SK-N-SH (cell line): ENCODE results near the gene NEURL1. TPM values are rescaled to one million over a fixed set of nuclear protein-coding genes. Genes with fewer than 3 reads are reported as not detected.

Experiments used
- CTCF ChIA-PET: fragments of 300-600, 350-600 bp; formaldehyde crosslinking; extraction: SDS; loops from one replicate; lab custom pipeline; 2021; lab: Yijun Ruan, JAX
- POLR2A ChIA-PET: fragments of 350-600 bp; sonication (Branson Sonifier 250); formaldehyde crosslinking; extraction: SDS; loops from one replicate; lab custom pipeline; 2020; ENCODE audit warnings: antibody characterized with exemption, inconsistent platforms; lab: Yijun Ruan, JAX
- DNase-seq: peaks from one replicate; pipeline ENCODE4 v3.0.0; 2012
- H2AFZ ChIP-seq: fragments of 200-600 bp; sonication (generic); 2 replicates; pipeline ENCODE4 v1.8.1; 2016; ENCODE audit warnings: antibody characterized with exemption, mild to moderate bottlenecking, low read depth
- H3F3A ChIP-seq: fragments of 200-600 bp; sonication (generic); replicated peaks from 2 replicates; pipeline ENCODE3; 2016; ENCODE audit warnings: antibody characterized with exemption, mild to moderate bottlenecking; ENCODE audit not compliant: insufficient read depth
- H3K27ac ChIP-seq, 2 experiments: fragments of 200-500 bp in 1 of 2; fragments of 200-600 bp in 1 of 2; sonication (Bioruptor generic) in 1 of 2; sonication (generic), shearing (Covaris generic) in 1 of 2; 2 replicates each; pipeline versions ENCODE4 v1.5.1 to v1.6.1; 2014 to 2016; ENCODE audit warnings: low read depth in 2 of 2, inconsistent platforms in 1 of 2, low read length in 1 of 2, mild to moderate bottlenecking in 1 of 2, mixed read lengths in 1 of 2
- H3K27me3 ChIP-seq: fragments of 200-600 bp; sonication (generic), shearing (Covaris generic); 2 replicates; pipeline ENCODE4 v1.6.1; 2016; ENCODE audit warnings: mixed run types; ENCODE audit not compliant: insufficient read depth
- H3K36me3 ChIP-seq, 2 experiments: fragments of 200-500 bp in 1 of 2; fragments of 200-600 bp in 1 of 2; sonication (Bioruptor generic) in 1 of 2; sonication (generic) in 1 of 2; replicated peaks in 1 of 2; 2 replicates each; pipeline versions ENCODE3 to v1.5.1; 2014 to 2016; ENCODE audit warnings: low read length in 1 of 2, mild to moderate bottlenecking in 1 of 2; ENCODE audit not compliant: insufficient read depth in 2 of 2, control insufficient read depth in 1 of 2
- H3K4me1 ChIP-seq, 2 experiments: fragments of 200-500 bp in 1 of 2; fragments of 200-600 bp in 1 of 2; sonication (Bioruptor generic) in 1 of 2; sonication (generic), shearing (Covaris generic) in 1 of 2; 2 replicates each; pipeline versions ENCODE4 v1.5.1 to v1.6.1; 2014 to 2016; ENCODE audit warnings: low read depth in 1 of 2, low read length in 1 of 2, mixed run types in 1 of 2; ENCODE audit not compliant: insufficient read depth in 2 of 2, control insufficient read depth in 1 of 2
- H3K4me2 ChIP-seq: fragments of 200-600 bp; sonication (generic), shearing (Covaris generic); 2 replicates; pipeline ENCODE4 v1.6.1; 2017; ENCODE audit warnings: mixed run types
- H3K4me3 ChIP-seq, 2 experiments: fragments of 200-500 bp in 1 of 2; fragments of 200-600 bp in 1 of 2; sonication (Bioruptor generic) in 1 of 2; sonication (generic), shearing (Covaris generic) in 1 of 2; 2 replicates each; pipeline versions ENCODE4 v1.5.1 to v1.8.1; 2014 to 2016; ENCODE audit warnings: low read depth in 2 of 2, inconsistent platforms in 1 of 2, low read length in 1 of 2, mild to moderate bottlenecking in 1 of 2, mixed read lengths in 1 of 2, moderate library complexity in 1 of 2
- H3K79me2 ChIP-seq: fragments of 200-600 bp; sonication (generic); 2 replicates; pipeline ENCODE4 v1.8.1; 2017; ENCODE audit warnings: mild to moderate bottlenecking; ENCODE audit not compliant: insufficient read depth
- H3K9ac ChIP-seq: fragments of 200-600 bp; sonication (generic); 2 replicates; pipeline ENCODE4 v1.6.1; 2017; ENCODE audit warnings: mixed run types
- H3K9me2 ChIP-seq: fragments of 200-600 bp; sonication (generic); 2 replicates; pipeline ENCODE4 v1.6.1; 2017; ENCODE audit warnings: mixed run types
- H3K9me3 ChIP-seq: fragments of 200-600 bp; sonication (generic); 2 replicates; pipeline ENCODE4 v1.6.1; 2017; ENCODE audit warnings: mixed run types, mild to moderate bottlenecking, moderate library complexity
- H4K20me1 ChIP-seq: fragments of 200-600 bp; sonication (generic); 2 replicates; pipeline ENCODE4 v1.6.1; 2017; ENCODE audit warnings: mild to moderate bottlenecking, mixed run types; ENCODE audit not compliant: insufficient read depth
- POLR2AphosphoS5 ChIP-seq: IDR thresholded peaks from 2 replicates; pipeline ENCODE4 v1.6.1; 2012; ENCODE audit warnings: low read depth, low read length
- RXRA ChIP-seq: IDR thresholded peaks from 2 replicates; pipeline ENCODE4 v1.4.0; 2012; ENCODE audit warnings: low read depth, mild to moderate bottlenecking, borderline replicate concordance
- TAF1 ChIP-seq: IDR thresholded peaks from 2 replicates; pipeline ENCODE4 v1.6.1; 2012; ENCODE audit warnings: low read depth, mild to moderate bottlenecking, low read length, moderate library complexity, borderline replicate concordance
- TEAD4 ChIP-seq: IDR thresholded peaks from 2 replicates; pipeline ENCODE4 v1.4.0; 2012; ENCODE audit warnings: mild to moderate bottlenecking, borderline replicate concordance; ENCODE audit not compliant: insufficient read depth
- WGBS: methylation state at CpG from one replicate; pipeline ENCODE4 v1.1.6; 2017; ENCODE audit warnings: low lambda C conversion rate; 5-methylcytosine and 5-hydroxymethylcytosine counted together
- polyA plus RNA-seq, 3 experiments: library from polyadenylated mRNA; depleted of rRNA; stranded (reverse); fragments of >200 nt; gene quantifications; 2 replicates each; pipeline ENCODE4 v1.2.3, GENCODE V29; 2012
- TF ChIP-seq, protein P1 (sequence below): IDR thresholded peaks from 2 replicates; pipeline ENCODE4 v1.4.0; 2012; ENCODE audit warnings: low read depth, borderline replicate concordance
- TF ChIP-seq, protein P2 (sequence below): IDR thresholded peaks from 2 replicates; pipeline ENCODE4 v1.4.0; 2012; ENCODE audit warnings: low read depth, borderline replicate concordance
- TF ChIP-seq, protein P3 (sequence below): fragments of 200-600 bp; sonication (generic); IDR thresholded peaks from 2 replicates; pipeline ENCODE4 v1.6.1; 2017; ENCODE audit warnings: antibody characterized with exemption, mild to moderate bottlenecking, moderate library complexity
- TF ChIP-seq, protein P4 (sequence below): fragments of 150-350 bp; IDR thresholded peaks from 2 replicates; pipeline ENCODE4 v1.6.1; 2016; ENCODE audit warnings: mild to moderate bottlenecking, low read depth, low read length

NEURL1 gene
- polyA plus RNA-seq, 1 of the 3 experiments (the other 2 are of a cell fraction) = 0.05 TPM

DNA sequence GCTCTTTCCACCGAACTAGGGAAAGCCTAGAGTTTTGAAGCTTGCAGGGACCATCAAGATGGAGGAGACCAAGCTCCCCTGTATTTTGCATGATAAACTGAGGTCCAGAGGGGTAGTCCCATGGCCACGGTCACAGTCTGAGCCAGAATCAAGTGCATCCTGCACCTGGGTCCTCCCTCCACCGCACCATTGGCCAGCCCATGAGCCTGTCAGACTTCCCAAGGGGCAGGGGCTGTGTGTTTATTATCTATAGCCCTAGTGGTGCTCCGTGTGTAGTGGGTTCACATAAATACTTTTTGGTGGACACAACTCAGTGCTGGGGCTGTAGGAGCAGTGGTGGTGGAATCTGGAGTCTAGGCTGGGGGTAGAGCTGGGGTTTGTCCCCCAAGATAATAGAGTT is 18.1 kb upstream of the NEURL1 start:
- no peaks in the 10 kb centered on the region for H3K36me3 ChIP-seq
- H3F3A ChIP-seq = no peaks in the 10 kb centered on the region
- H3K27me3 ChIP-seq = no peaks in the 10 kb centered on the region
- TF ChIP-seq TEAD4 = no peak
- TF ChIP-seq, protein P1, sequence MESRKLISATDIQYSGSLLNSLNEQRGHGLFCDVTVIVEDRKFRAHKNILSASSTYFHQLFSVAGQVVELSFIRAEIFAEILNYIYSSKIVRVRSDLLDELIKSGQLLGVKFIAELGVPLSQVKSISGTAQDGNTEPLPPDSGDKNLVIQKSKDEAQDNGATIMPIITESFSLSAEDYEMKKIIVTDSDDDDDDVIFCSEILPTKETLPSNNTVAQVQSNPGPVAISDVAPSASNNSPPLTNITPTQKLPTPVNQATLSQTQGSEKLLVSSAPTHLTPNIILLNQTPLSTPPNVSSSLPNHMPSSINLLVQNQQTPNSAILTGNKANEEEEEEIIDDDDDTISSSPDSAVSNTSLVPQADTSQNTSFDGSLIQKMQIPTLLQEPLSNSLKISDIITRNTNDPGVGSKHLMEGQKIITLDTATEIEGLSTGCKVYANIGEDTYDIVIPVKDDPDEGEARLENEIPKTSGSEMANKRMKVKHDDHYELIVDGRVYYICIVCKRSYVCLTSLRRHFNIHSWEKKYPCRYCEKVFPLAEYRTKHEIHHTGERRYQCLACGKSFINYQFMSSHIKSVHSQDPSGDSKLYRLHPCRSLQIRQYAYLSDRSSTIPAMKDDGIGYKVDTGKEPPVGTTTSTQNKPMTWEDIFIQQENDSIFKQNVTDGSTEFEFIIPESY = no peak
- no peak for TF ChIP-seq RXRA
- TF ChIP-seq, protein P2, sequence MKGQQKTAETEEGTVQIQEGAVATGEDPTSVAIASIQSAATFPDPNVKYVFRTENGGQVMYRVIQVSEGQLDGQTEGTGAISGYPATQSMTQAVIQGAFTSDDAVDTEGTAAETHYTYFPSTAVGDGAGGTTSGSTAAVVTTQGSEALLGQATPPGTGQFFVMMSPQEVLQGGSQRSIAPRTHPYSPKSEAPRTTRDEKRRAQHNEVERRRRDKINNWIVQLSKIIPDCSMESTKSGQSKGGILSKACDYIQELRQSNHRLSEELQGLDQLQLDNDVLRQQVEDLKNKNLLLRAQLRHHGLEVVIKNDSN = no peak
- TF ChIP-seq, all 33 proteins: peak for 0
- Histone ChIP-seq H2AFZ (no peak overlapping the region), H4K20me1 (no peaks in the 10 kb centered on the region), H3K9ac (no peak overlapping the region), H3K4me2 (no peak overlapping the region), H3K79me2 (no peaks in the 10 kb centered on the region), H3K27ac (no peak overlapping the region), H3K4me3 (no peak overlapping the region), H3K9me2 (no peaks in the 10 kb centered on the region), H3K9me3 (no peaks in the 10 kb centered on the region), H3K4me1 (peaks cover 0 to 4% of the 10 kb centered on the region in 2 experiments; a peak in 1 of 4 replicates)
- POLR2A ChIA-PET = interaction anchor here (0.6 kb wide), 1 partner anchor 117 kb away, joined by 3 read pairs; no protein-coding TSS in a partner anchor
- 62% methylated on average over 2 of the region's 4 CpGs for WGBS
- no peak for DNase-seq
- CTCF ChIA-PET = interaction anchor here (1.0 to 4.0 kb wide), 5 partner anchors 10 to 59 kb away, joined by 3 to 34 read pairs (median 4); no protein-coding TSS in a partner anchor

DNA sequence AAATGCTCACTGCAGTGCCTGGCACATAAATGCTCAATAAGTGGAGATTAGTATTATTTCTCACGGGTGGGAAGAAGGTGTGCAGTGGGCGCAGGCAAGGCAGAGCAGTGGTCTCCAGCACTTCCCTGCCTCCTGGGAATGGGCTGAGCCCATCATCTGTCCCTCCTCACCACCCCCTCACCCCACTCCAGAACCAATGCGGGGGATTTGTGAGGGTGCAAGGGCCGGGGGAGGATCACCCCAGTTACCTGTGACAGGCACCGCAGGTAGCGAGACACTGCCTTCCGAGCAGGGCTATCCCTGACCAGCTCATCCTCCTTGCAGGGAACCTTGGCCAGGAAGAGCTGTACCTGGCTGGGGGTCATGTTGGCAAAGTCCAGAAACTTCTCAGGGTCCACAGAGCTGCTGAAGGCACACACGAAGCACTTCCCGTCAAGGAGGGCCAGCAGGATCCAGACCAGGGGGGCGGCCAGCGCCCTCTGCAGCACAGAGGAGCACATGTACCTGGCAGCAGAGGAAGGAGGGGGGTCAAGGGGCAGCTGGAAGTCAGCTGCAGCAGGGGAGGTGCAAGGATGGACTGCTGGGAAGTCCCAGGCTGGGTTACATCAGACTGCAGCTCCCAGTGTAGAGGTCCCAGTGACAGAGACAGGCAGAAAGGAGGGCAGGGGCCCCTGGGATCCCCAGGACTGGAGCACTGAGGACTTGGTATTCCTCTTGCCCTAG is 17.3 kb upstream of the NEURL1 start:
- peak; percentile 70 for DNase-seq
- POLR2A ChIA-PET = no interaction called here
- CTCF ChIA-PET = interaction anchor here (1.0 to 4.0 kb wide), 9 partner anchors 9 to 142 kb away, joined by 3 to 34 read pairs (median 4); partner anchors contain the start of gene CALHM2

More for the DNA sequence above, 17.3 kb upstream of the NEURL1 start:
- no peaks in the 10 kb centered on the region for H3K79me2 ChIP-seq
- no peak overlapping the region for H3K27ac ChIP-seq
- TF ChIP-seq, protein P3, sequence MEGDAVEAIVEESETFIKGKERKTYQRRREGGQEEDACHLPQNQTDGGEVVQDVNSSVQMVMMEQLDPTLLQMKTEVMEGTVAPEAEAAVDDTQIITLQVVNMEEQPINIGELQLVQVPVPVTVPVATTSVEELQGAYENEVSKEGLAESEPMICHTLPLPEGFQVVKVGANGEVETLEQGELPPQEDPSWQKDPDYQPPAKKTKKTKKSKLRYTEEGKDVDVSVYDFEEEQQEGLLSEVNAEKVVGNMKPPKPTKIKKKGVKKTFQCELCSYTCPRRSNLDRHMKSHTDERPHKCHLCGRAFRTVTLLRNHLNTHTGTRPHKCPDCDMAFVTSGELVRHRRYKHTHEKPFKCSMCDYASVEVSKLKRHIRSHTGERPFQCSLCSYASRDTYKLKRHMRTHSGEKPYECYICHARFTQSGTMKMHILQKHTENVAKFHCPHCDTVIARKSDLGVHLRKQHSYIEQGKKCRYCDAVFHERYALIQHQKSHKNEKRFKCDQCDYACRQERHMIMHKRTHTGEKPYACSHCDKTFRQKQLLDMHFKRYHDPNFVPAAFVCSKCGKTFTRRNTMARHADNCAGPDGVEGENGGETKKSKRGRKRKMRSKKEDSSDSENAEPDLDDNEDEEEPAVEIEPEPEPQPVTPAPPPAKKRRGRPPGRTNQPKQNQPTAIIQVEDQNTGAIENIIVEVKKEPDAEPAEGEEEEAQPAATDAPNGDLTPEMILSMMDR = peak; percentile 30
- TF ChIP-seq, protein P4, sequence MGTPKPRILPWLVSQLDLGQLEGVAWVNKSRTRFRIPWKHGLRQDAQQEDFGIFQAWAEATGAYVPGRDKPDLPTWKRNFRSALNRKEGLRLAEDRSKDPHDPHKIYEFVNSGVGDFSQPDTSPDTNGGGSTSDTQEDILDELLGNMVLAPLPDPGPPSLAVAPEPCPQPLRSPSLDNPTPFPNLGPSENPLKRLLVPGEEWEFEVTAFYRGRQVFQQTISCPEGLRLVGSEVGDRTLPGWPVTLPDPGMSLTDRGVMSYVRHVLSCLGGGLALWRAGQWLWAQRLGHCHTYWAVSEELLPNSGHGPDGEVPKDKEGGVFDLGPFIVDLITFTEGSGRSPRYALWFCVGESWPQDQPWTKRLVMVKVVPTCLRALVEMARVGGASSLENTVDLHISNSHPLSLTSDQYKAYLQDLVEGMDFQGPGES = no peak
- TF ChIP-seq TAF1 (no peak), POLR2AphosphoS5 (no peak)
- peaks cover 0 to 9% of the 10 kb centered on the region in 2 experiments; a peak in 1 of 4 replicates for H3K4me1 ChIP-seq
- H3K4me3 ChIP-seq = no peak overlapping the region
- H3K27me3 ChIP-seq = no peaks in the 10 kb centered on the region
- no peaks in the 10 kb centered on the region for H3K9me2 ChIP-seq
- no peak overlapping the region for H3K4me2 ChIP-seq
- H2AFZ ChIP-seq = no peak overlapping the region
- H3K36me3 ChIP-seq = no peaks in the 10 kb centered on the region
- no peaks in the 10 kb centered on the region for H4K20me1 ChIP-seq
- 86% methylated on average over 11 of the region's 11 CpGs for WGBS
- H3F3A ChIP-seq = no peaks in the 10 kb centered on the region
- H3K9me3 ChIP-seq = no peaks in the 10 kb centered on the region
- H3K9ac ChIP-seq = no peak overlapping the region
